IgD-negative memory B cell (primary cell): ENCODE data around the gene C6orf141. TPM values are rescaled to one million over a fixed set of nuclear protein-coding genes. Genes with fewer than 3 reads are reported as not detected.

Experiments used
- H3K27ac Mint-ChIP-seq, 3 donors: one replicate each; pipeline ENCODE4 v1.8.0; 2020 to 2022; ENCODE audit warnings: mild to moderate bottlenecking in 3 of 3, mixed read lengths in 3 of 3, moderate library complexity in 1 of 3
- H3K27me3 Mint-ChIP-seq: one replicate; pipeline ENCODE4 v1.8.0; 2021; ENCODE audit warnings: mixed read lengths
- H3K36me3 Mint-ChIP-seq: one replicate; pipeline ENCODE4 v1.8.0; 2020; ENCODE audit warnings: mild to moderate bottlenecking, mixed read lengths
- H3K4me1 Mint-ChIP-seq, 3 donors: one replicate each; pipeline ENCODE4 v1.8.0; 2020 to 2022; ENCODE audit warnings: mixed read lengths in 3 of 3, mild to moderate bottlenecking in 1 of 3
- H3K4me3 Mint-ChIP-seq, 4 donors: one replicate each; pipeline ENCODE4 v1.8.0; 2020 to 2022; ENCODE audit warnings: mild to moderate bottlenecking in 4 of 4, mixed read lengths in 4 of 4, moderate library complexity in 3 of 4
- H3K9me3 Mint-ChIP-seq, 3 donors: one replicate each; pipeline ENCODE4 v1.8.0; 2020 to 2021; ENCODE audit warnings: mixed read lengths in 3 of 3, mild to moderate bottlenecking in 1 of 3
- polyA plus RNA-seq: library from polyadenylated mRNA; unstranded; fragments of 300-500 nt; fragmentation: Illumina TruSeq; gene quantifications from one replicate; pipeline ENCODE4 v1.2.3, GENCODE V29; 2021

The C6orf141 gene
- polyA plus RNA-seq, 1 donor from 2014 or later: not detected

GRCh38 chr6:49549691-49550491 is 577 bp upstream of the C6orf141 start:
- peaks cover 0 to 2% (median 0%) of the 10 kb centered on the region in 3 donors for H3K9me3 Mint-ChIP-seq
- peak overlapping the region in 1 of 3 donors; percentile 59 for H3K27ac Mint-ChIP-seq
- H3K4me1 Mint-ChIP-seq: peaks cover 13 to 15% (median 14%) of the 10 kb centered on the region in 3 donors
- H3K4me3 Mint-ChIP-seq: peak overlapping the region; percentile 40 to 91 (median 64)
- peaks cover 31% of the 10 kb centered on the region for H3K27me3 Mint-ChIP-seq
- peaks cover 1% of the 10 kb centered on the region for H3K36me3 Mint-ChIP-seq

DNA sequence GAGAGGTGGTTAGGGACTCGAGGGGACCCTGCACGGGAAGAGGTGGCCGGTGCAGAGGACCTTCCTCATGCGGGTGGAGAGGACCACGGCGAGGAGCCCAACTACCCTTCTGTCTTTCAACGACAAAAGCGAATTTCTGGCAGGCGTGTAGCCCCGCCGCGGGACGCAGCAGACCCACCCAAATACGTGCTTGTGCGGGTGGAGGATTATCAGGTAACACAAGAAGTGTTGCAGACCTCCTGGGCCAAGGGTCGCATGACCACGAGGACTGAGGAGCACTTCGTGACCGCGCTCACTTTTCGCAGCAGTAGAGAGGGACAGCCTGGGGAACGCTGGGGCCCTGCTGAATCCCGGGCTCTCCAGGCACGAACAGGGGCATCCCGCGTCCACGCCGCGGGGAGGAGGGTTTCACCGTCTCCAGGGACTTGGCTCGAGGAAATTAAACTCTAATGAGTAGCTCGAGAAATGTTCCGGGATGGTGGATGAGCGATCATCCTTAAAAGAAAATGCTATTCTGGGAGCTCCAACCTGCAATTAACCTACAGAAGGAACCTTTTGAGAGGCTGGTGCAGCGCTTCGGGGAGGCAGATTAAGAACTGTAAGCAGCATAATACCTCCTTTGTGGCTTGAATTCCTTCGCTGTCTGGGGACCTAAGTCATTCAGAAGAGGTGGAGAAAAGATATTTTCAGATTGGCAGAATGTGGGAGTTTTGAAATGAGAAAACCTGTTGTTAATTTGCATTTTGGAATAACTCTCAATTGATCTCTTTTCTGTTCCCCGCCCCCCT is 804 bp downstream of the C6orf141 start:
- peaks cover 1% of the 10 kb centered on the region for H3K36me3 Mint-ChIP-seq
- no peak overlapping the region for H3K27ac Mint-ChIP-seq

GRCh38 chr6:49551866-49552129 is 1.3 kb downstream of the C6orf141 start:
- peaks cover 35% of the 10 kb centered on the region for H3K27me3 Mint-ChIP-seq
- peaks cover 0 to 2% (median 0%) of the 10 kb centered on the region in 3 donors for H3K9me3 Mint-ChIP-seq
- no peak overlapping the region for H3K27ac Mint-ChIP-seq
- peaks cover 1% of the 10 kb centered on the region for H3K36me3 Mint-ChIP-seq
- H3K4me1 Mint-ChIP-seq: peaks cover 13 to 15% (median 14%) of the 10 kb centered on the region in 3 donors
- H3K4me3 Mint-ChIP-seq: peak overlapping the region; percentile 25 to 89 (median 74)

More for the DNA sequence above, 804 bp downstream of the C6orf141 start:
- peak overlapping the region; percentile 25 to 89 (median 74) for H3K4me3 Mint-ChIP-seq
- peaks cover 35% of the 10 kb centered on the region for H3K27me3 Mint-ChIP-seq
- H3K9me3 Mint-ChIP-seq: peaks cover 0 to 2% (median 0%) of the 10 kb centered on the region in 3 donors
- peaks cover 13 to 15% (median 14%) of the 10 kb centered on the region in 3 donors for H3K4me1 Mint-ChIP-seq

- Mint-ChIP-seq H3K9me3 (peaks cover 0 to 2% (median 0%) of the 10 kb centered on the region in 3 donors), H3K27ac (no peak overlapping the region), H3K36me3 (peaks cover 1% of the 10 kb centered on the region), H3K4me1 (peaks cover 13 to 15% (median 14%) of the 10 kb centered on the region in 3 donors), H3K4me3 (no peak overlapping the region), H3K27me3 (peaks cover 35% of the 10 kb centered on the region)
Observed at GRCh38 chr6:49552596-49552995, 2.1 kb downstream of the C6orf141 start.

DNA sequence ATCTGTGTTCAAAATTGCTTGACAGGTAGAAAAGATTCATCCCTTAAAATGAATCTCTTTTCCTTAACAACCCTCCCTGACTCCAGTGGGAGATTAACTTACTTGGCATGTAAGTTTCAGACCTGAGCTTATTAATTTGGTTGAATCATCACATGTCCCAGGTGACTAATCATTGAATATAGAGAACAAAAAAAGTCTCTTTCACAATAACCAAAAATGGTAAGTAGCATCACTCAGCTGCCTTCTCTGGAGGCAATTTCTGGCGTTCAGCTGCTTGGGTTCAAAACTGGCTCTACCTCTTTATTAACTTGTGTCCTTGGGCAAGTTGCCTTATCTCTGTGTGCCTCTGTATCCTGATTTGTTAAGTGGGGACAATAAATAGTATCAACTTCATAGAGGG is 2.9 kb downstream of the C6orf141 start:
- Mint-ChIP-seq H3K27ac (no peak overlapping the region), H3K9me3 (peaks cover 0 to 2% (median 0%) of the 10 kb centered on the region in 3 donors), H3K27me3 (peaks cover 35% of the 10 kb centered on the region), H3K36me3 (peaks cover 1% of the 10 kb centered on the region), H3K4me3 (no peak overlapping the region), H3K4me1 (peaks cover 13 to 15% (median 14%) of the 10 kb centered on the region in 3 donors)

GRCh38 chr6:49555951-49556350 is 5.5 kb downstream of the C6orf141 start:
- peaks cover 1% of the 10 kb centered on the region for H3K36me3 Mint-ChIP-seq
- no peak overlapping the region for H3K27ac Mint-ChIP-seq
- H3K9me3 Mint-ChIP-seq: no peaks in the 10 kb centered on the region
- peaks cover 23% of the 10 kb centered on the region for H3K27me3 Mint-ChIP-seq
- peaks cover 8 to 10% (median 9%) of the 10 kb centered on the region in 3 donors for H3K4me1 Mint-ChIP-seq
- no peak overlapping the region for H3K4me3 Mint-ChIP-seq

- H3K4me3 Mint-ChIP-seq: no peak overlapping the region
- H3K27me3 Mint-ChIP-seq: peaks cover 18% of the 10 kb centered on the region
- no peaks in the 10 kb centered on the region for H3K36me3 Mint-ChIP-seq
- H3K4me1 Mint-ChIP-seq: peaks cover 5 to 9% (median 7%) of the 10 kb centered on the region in 3 donors
- H3K9me3 Mint-ChIP-seq: no peaks in the 10 kb centered on the region
- H3K27ac Mint-ChIP-seq: no peak overlapping the region
Observed at GRCh38 chr6:49556429-49556837, 6.0 kb downstream of the C6orf141 start.

DNA sequence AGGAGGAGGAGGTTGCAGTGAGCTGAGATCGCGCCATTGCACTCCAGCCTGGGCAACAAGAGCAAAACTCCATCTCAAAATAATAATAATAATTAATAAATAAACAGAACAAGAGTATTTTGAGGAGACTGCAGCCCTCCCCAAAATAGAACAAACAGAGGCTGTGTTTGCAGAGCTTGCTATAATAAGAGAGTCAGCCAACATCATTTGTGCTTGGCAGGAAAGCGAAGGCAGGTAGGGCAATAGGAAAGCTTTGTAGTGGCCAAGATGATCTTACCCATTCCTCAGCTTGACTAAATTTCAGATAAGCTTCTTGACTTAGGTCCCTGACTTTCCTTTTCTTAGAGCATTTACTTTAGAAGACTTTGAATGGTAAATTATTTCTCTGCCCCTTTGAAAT is 6.7 kb downstream of the C6orf141 start:
- Mint-ChIP-seq H3K27me3 (peaks cover 13% of the 10 kb centered on the region), H3K27ac (no peak overlapping the region), H3K9me3 (no peaks in the 10 kb centered on the region), H3K4me1 (peaks cover 0 to 4% (median 2%) of the 10 kb centered on the region in 3 donors), H3K36me3 (no peaks in the 10 kb centered on the region), H3K4me3 (no peak overlapping the region)

DNA sequence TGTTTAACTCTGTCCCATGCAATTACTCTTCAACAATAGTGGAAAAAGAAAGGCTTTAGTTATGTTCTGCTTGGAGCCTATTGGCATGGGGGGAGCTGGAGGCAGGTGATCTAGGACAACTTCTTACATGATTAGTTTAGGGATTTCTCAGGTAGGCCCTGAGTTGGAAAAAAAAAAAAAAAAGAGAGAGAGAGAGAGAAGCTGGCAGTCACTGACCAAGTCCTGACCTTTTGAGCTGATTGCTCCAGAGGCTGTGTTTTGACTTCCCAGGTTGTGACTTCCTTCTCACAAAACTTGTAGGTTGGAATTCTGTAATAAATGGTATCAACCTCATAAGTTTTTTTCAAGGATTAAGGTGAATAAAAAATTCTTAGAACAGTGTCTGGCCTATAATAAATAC is 7.8 kb downstream of the C6orf141 start:
- no peak overlapping the region for H3K4me3 Mint-ChIP-seq
- H3K27ac Mint-ChIP-seq: no peak overlapping the region
- H3K27me3 Mint-ChIP-seq: peaks cover 8% of the 10 kb centered on the region
- no peaks in the 10 kb centered on the region for H3K36me3 Mint-ChIP-seq
- no peaks in the 10 kb centered on the region for H3K4me1 Mint-ChIP-seq
- H3K9me3 Mint-ChIP-seq: no peaks in the 10 kb centered on the region

DNA sequence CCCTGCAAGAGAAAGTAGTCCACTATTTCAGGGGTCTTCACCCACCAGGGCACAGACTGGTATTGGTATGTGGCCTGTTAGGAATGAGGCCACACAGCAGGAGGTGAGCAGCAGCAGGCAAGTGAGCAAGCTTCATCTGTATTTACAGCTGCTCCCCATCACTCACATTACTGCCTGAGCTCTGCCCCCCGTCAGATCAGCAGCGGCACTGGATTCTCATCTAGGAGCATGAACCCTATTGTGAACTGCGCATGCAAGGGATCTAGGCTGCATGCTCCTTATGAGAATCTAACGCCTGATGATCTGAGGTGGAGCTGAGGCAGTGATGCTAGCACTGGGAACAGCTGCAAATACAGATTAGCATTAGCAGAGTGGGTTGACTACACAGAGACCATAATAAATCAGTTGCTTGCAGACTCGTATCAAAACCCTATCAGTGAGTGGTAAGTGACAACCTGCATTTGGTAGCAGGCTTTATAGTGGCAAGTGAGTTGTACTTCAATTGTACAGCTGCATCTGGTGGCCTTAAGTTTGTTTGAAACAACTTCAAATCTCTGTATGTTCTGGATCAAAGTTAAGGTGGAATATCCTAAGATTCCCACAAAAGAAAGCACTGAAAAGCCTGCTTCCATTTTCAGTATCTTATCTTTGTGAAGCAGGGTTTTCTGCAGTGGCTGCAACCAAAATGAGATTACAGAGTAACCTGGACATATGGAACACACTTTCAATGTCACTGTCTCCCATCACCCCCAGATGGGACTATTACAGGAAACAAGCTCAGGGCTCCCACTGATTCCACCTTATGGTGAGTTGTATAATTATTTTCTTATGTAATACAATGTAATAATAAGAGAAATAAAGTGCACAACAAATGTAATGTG is 12.8 kb downstream of the C6orf141 start:
- H3K9me3 Mint-ChIP-seq: peaks cover 0 to 6% (median 2%) of the 10 kb centered on the region in 3 donors
- H3K27me3 Mint-ChIP-seq: no peaks in the 10 kb centered on the region
- H3K27ac Mint-ChIP-seq: no peak overlapping the region
- H3K36me3 Mint-ChIP-seq: no peaks in the 10 kb centered on the region
- no peak overlapping the region for H3K4me3 Mint-ChIP-seq
- no peaks in the 10 kb centered on the region for H3K4me1 Mint-ChIP-seq

GRCh38 chr6:49564552-49564951 is 14.1 kb downstream of the C6orf141 start:
- Mint-ChIP-seq H3K36me3 (no peaks in the 10 kb centered on the region), H3K9me3 (peaks cover 0 to 6% (median 2%) of the 10 kb centered on the region in 3 donors), H3K27ac (no peak overlapping the region), H3K4me3 (no peak overlapping the region), H3K27me3 (no peaks in the 10 kb centered on the region), H3K4me1 (no peaks in the 10 kb centered on the region)

DNA sequence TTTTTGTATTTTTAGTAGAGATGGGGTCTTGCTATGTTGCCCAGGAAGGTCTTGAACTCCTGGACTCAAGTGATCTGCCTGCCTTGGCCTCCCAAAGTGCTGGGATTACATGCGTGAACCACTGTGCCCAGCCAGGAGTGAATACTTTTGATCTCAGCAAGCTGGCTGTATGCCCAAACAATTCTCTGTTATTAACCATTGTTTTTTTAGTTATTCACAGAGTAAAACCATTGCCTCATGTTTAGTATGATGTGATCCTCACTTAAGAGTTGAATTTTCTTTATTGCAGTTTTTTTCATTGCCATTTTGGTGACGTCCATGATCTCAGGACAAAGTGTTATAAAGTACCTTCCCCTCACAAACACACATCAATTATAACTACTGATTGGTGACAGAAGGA is 14.8 kb downstream of the C6orf141 start:
- Mint-ChIP-seq H3K27ac (no peak overlapping the region), H3K4me1 (no peaks in the 10 kb centered on the region), H3K36me3 (no peaks in the 10 kb centered on the region), H3K27me3 (no peaks in the 10 kb centered on the region), H3K4me3 (no peak overlapping the region), H3K9me3 (peaks cover 0 to 6% (median 2%) of the 10 kb centered on the region in 3 donors)

DNA sequence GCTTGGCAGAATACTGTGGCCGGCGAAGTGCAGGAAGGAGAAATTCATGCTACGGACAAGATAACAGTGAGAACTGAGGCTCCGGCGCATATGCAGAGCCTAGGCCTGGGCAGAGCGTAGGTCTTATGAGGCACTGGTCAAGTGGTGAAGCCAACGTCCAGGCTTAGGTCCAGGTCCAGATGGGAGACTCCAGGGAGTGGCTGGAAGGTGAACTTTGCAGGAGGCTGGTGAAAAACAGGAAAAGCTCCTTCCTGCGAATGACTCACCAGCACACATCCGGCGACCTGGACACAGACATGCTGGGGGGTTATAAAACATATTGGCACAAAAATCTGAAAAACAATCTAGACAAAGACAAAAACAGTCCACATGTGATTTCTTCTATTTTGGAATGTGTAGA is 15.4 kb downstream of the C6orf141 start:
- H3K9me3 Mint-ChIP-seq: peaks cover 0 to 6% (median 2%) of the 10 kb centered on the region in 3 donors
- no peaks in the 10 kb centered on the region for H3K36me3 Mint-ChIP-seq
- H3K27me3 Mint-ChIP-seq: no peaks in the 10 kb centered on the region
- H3K4me1 Mint-ChIP-seq: no peaks in the 10 kb centered on the region
- H3K27ac Mint-ChIP-seq: no peak overlapping the region
- H3K4me3 Mint-ChIP-seq: no peak overlapping the region

- H3K27ac Mint-ChIP-seq: no peak overlapping the region
- H3K4me1 Mint-ChIP-seq: no peaks in the 10 kb centered on the region
- H3K36me3 Mint-ChIP-seq: no peaks in the 10 kb centered on the region
- H3K4me3 Mint-ChIP-seq: no peak overlapping the region
- no peaks in the 10 kb centered on the region for H3K27me3 Mint-ChIP-seq
- no peaks in the 10 kb centered on the region for H3K9me3 Mint-ChIP-seq
Observed at GRCh38 chr6:49570474-49571079, 20.1 kb downstream of the C6orf141 start.
